ENCODE measurements around the gene IFNA4.
"Not testable (repeated sequence)": the region's sequence is repeated elsewhere in the genome, so short reads cannot be mapped to it uniquely, and the experiment has no call there.

The IFNA4 gene

DNA sequence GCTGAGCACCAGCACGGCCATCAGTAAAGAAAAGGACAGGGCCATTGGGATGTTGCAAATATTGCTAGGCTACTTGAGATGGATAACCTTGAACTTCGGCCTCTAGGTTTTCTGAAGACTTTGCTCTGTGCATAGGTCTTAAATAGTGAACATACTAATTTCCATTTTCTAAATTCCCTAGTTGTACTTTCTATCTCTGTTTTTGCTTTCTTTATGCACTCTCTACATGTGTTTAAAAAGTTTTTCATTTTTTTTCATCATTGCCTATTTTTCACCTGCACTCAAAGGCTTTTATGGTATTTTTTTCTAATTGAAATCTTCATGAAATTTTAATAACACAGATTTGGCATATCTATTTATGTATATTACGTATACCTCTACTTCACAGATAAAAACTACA lies at the start of gene IFNA4:
Gene IFNA4, minus strand, starts transcription at position 101 of the 400 bp plus-strand sequence. Its CDS starts 56 bp downstream, at position 45.
- CTCF ChIA-PET: interaction anchor here (0.7 kb wide), 1 partner anchor 386 kb away, joined by 3 read pairs; no protein-coding TSS in a partner anchor
- H3K27ac ChIP-seq (ENCODE audit: extremely low read depth, low read depth, low read length); H3K9me3 ChIP-seq (ENCODE audit: control insufficient read depth, insufficient read depth, low read depth, low read length); H3K36me3 ChIP-seq (ENCODE audit: control insufficient read depth in 2 of 2, insufficient read depth in 1 of 2, low read length in 2 of 2); H3K4me3 ChIP-seq (ENCODE audit: low read depth, low read length); H3K4me1 ChIP-seq (ENCODE audit: control insufficient read depth, insufficient read depth, low read length): not testable (repeated sequence)
- POLR2A ChIA-PET: interaction anchor here (0.6 kb wide), 1 partner anchor 935 kb away, joined by 3 read pairs; no protein-coding TSS in a partner anchor

GRCh38 chr9:21236360-21236714 lies 49.0 kb upstream of the IFNA4 start:
- H3K9me3 ChIP-seq (ENCODE audit: control insufficient read depth, insufficient read depth, low read depth, low read length); H3K36me3 ChIP-seq (ENCODE audit: control insufficient read depth in 2 of 2, insufficient read depth in 1 of 2, low read length in 2 of 2); H3K4me1 ChIP-seq (ENCODE audit: control insufficient read depth, insufficient read depth, low read length); POLR2A ChIA-PET; H3K27ac ChIP-seq (ENCODE audit: extremely low read depth, low read depth, low read length); H3K4me3 ChIP-seq (ENCODE audit: low read depth, low read length): not testable (repeated sequence)
- CTCF ChIA-PET: interaction anchor here (0.6 to 2.7 kb wide), 50 partner anchors 8 to 1239 kb away, joined by 3 to 24 read pairs (median 4); no protein-coding TSS in a partner anchor

- H3K4me1 ChIP-seq (ENCODE audit: control insufficient read depth, insufficient read depth, low read length); H3K27ac ChIP-seq (ENCODE audit: extremely low read depth, low read depth, low read length); POLR2A ChIA-PET; H3K9me3 ChIP-seq (ENCODE audit: control insufficient read depth, insufficient read depth, low read depth, low read length); H3K4me3 ChIP-seq (ENCODE audit: low read depth, low read length); H3K36me3 ChIP-seq (ENCODE audit: control insufficient read depth in 2 of 2, insufficient read depth in 1 of 2, low read length in 2 of 2): not testable (repeated sequence)
- TF ChIP-seq ZNF664 (tag by site-specific recombination; IDR thresholded peaks at IDR 0.05) (peak; percentile 23; the same call in 1 of the 2 replicates), ZNF654 (tag by site-specific recombination; IDR thresholded peaks at IDR 0.05; ENCODE audit: low read depth) (peak; percentile 80)
- TF ChIP-seq, protein P1, sequence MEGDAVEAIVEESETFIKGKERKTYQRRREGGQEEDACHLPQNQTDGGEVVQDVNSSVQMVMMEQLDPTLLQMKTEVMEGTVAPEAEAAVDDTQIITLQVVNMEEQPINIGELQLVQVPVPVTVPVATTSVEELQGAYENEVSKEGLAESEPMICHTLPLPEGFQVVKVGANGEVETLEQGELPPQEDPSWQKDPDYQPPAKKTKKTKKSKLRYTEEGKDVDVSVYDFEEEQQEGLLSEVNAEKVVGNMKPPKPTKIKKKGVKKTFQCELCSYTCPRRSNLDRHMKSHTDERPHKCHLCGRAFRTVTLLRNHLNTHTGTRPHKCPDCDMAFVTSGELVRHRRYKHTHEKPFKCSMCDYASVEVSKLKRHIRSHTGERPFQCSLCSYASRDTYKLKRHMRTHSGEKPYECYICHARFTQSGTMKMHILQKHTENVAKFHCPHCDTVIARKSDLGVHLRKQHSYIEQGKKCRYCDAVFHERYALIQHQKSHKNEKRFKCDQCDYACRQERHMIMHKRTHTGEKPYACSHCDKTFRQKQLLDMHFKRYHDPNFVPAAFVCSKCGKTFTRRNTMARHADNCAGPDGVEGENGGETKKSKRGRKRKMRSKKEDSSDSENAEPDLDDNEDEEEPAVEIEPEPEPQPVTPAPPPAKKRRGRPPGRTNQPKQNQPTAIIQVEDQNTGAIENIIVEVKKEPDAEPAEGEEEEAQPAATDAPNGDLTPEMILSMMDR (tag by site-specific recombination; IDR thresholded peaks at IDR 0.05): peak; percentile 27; the same call in 1 of the 2 replicates
- CTCF ChIA-PET: interaction anchor here (0.6 to 2.7 kb wide), 58 partner anchors 9 to 1238 kb away, joined by 3 to 24 read pairs (median 4); partner anchors contain the start of gene IFNA16
Observed at GRCh38 chr9:21235468-21236359, 48.3 kb upstream of the IFNA4 start.

DNA sequence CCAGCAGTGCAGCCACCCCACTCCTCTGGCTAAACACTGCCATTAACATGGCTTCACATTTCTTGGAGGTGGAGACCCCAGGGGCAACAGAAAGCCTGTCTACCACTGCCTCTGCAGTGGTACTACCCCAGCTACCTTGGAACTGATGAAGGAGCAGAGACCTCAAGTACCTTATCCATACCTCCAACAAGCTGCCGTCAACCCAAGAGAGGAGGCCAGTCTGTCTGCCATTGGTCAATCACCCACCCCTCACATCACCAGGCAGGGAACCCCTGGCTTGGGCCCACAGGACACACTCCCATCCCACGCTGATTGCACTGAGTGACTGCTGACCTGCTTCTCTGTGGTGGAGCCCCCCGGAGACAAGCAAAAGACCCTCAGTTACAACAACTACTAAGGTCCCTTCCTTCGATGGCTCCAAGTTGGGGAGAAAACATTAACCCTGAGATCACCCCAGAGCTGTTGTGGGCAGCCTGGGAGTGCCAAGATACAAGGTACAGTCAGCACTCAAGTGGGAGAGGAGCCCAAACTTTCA lies 46.8 kb upstream of the IFNA4 start:
- CTCF ChIA-PET: interaction anchor here (0.6 to 2.7 kb wide), 8 partner anchors 17 to 772 kb away, joined by 3 to 24 read pairs (median 6); partner anchors contain the start of gene IFNA16
- H3K36me3 ChIP-seq (ENCODE audit: control insufficient read depth in 2 of 2, insufficient read depth in 1 of 2, low read length in 2 of 2): no peaks in the 10 kb centered on the region
- POLR2A ChIA-PET: no interaction called here
- no peaks in the 10 kb centered on the region for H3K9me3 ChIP-seq (ENCODE audit: control insufficient read depth, insufficient read depth, low read depth, low read length)
- H3K27ac ChIP-seq (ENCODE audit: extremely low read depth, low read depth, low read length): no peak overlapping the region
- H3K4me3 ChIP-seq (ENCODE audit: low read depth, low read length): no peak overlapping the region
- no peaks in the 10 kb centered on the region for H3K4me1 ChIP-seq (ENCODE audit: control insufficient read depth, insufficient read depth, low read length)
- no peak for TF ChIP-seq ZNF37A (tag by site-specific recombination; IDR thresholded peaks at IDR 0.05)
- no peak for TF ChIP-seq ZNF561 (tag by site-specific recombination; IDR thresholded peaks at IDR 0.05; ENCODE audit: borderline replicate concordance)
- TF ChIP-seq ZNF530 (tag by site-specific recombination; IDR thresholded peaks at IDR 0.05; ENCODE audit: low read depth): no peak
- TF ChIP-seq TCF7L2 (IDR thresholded peaks at IDR 0.05; ENCODE audit: borderline replicate concordance, low read depth, low read length): no peak
- TF ChIP-seq ZNF548 (tag by site-specific recombination; IDR thresholded peaks at IDR 0.05): no peak
- no peak for TF ChIP-seq ZSCAN23 (tag by site-specific recombination; IDR thresholded peaks at IDR 0.05)

GRCh38 chr9:21233258-21233657 lies 45.9 kb upstream of the IFNA4 start:
- CTCF ChIA-PET: interaction anchor here (1.0 to 1.3 kb wide), 2 partner anchors 19 to 223 kb away, joined by 3 read pairs; no protein-coding TSS in a partner anchor
- Histone ChIP-seq H3K4me3 (ENCODE audit: low read depth, low read length) (no peak overlapping the region), H3K4me1 (ENCODE audit: control insufficient read depth, insufficient read depth, low read length) (no peaks in the 10 kb centered on the region)
- TF ChIP-seq ZNF292 (tag by site-specific recombination; IDR thresholded peaks at IDR 0.05; ENCODE audit: borderline replicate concordance, low read depth): no peak
- TF ChIP-seq ZNF426 (tag by site-specific recombination; IDR thresholded peaks at IDR 0.05): no peak
- no peak for TF ChIP-seq ZNF658 (tag by site-specific recombination; IDR thresholded peaks at IDR 0.05)
- TF ChIP-seq PRDM10 (tag by site-specific recombination; IDR thresholded peaks at IDR 0.05): no peak
- no peak for TF ChIP-seq ZSCAN30 (tag by site-specific recombination; IDR thresholded peaks at IDR 0.05)

More at GRCh38 chr9:21233258-21233657, 45.9 kb upstream of the IFNA4 start:
- no peaks in the 10 kb centered on the region for H3K9me3 ChIP-seq (ENCODE audit: control insufficient read depth, insufficient read depth, low read depth, low read length)
- POLR2A ChIA-PET: no interaction called here
- H3K27ac ChIP-seq (ENCODE audit: extremely low read depth, low read depth, low read length): no peak overlapping the region
- no peaks in the 10 kb centered on the region for H3K36me3 ChIP-seq (ENCODE audit: control insufficient read depth in 2 of 2, insufficient read depth in 1 of 2, low read length in 2 of 2)

Data from HEK293 (cell line).